ENCODE measurements around the gene TOMM70.

- TF ChIP-seq CTCF (IDR thresholded peaks at IDR 0.05): no peak
- TF ChIP-seq POLR2A (IDR thresholded peaks at IDR 0.05): no peak
Observed at GRCh38 chr3:100407164-100407563, 6.3 kb upstream of the TOMM70 start.

Data from thyroid gland (tissue), 4 donors.